Fibroblast of lung (primary cell): ENCODE results near the gene SURF6. TPM values are rescaled to one million over a fixed set of nuclear protein-coding genes. Genes with fewer than 3 reads are reported as not detected.

Experiments used
- DNase-seq, 2 donors: peaks; one replicate each; pipeline versions ENCODE4 v3.0.0 to v3.0.0-alpha.2; 2010; ENCODE audit warnings: low read depth in 2 of 2
- H2AFZ ChIP-seq: 2 replicates; pipeline ENCODE4 v1.5.1; 2012; ENCODE audit warnings: low read length, control low read depth, inconsistent platforms
- H3K27ac ChIP-seq: 2 replicates; pipeline ENCODE4 v1.5.1; 2011; ENCODE audit warnings: low read length, control low read depth; ENCODE audit not compliant: insufficient read depth
- H3K27me3 ChIP-seq: 2 replicates; pipeline ENCODE4 v1.5.1; 2011; ENCODE audit warnings: mild to moderate bottlenecking, low read length; ENCODE audit not compliant: control insufficient read depth, insufficient read depth
- H3K36me3 ChIP-seq: 2 replicates; pipeline ENCODE4 v1.5.1; 2011; ENCODE audit warnings: low read length; ENCODE audit not compliant: control insufficient read depth, insufficient read depth
- H3K4me1 ChIP-seq: 2 replicates; pipeline ENCODE4 v1.5.1; 2011; ENCODE audit warnings: low read length; ENCODE audit not compliant: control insufficient read depth, insufficient read depth; ENCODE audit errors: extremely low read depth
- H3K4me2 ChIP-seq: 2 replicates; pipeline ENCODE4 v1.5.1; 2011; ENCODE audit warnings: low read length, control low read depth; ENCODE audit not compliant: insufficient read depth; ENCODE audit errors: extremely low read depth
- H3K4me3 ChIP-seq, 4 experiments: fragments of 200-600 bp in 1 of 4; sonication (generic) in 1 of 4; replicated peaks in 1 of 4; 2 replicates each; pipeline ENCODE4 v1.5.1; 2011 to 2016; ENCODE audit warnings: low read length in 4 of 4, low read depth in 3 of 4, mild to moderate bottlenecking in 3 of 4, control low read depth in 2 of 4, inconsistent platforms in 1 of 4, mixed read lengths in 1 of 4; ENCODE audit not compliant: insufficient read depth in 1 of 4; ENCODE audit errors: control extremely low read depth in 1 of 4
- H3K79me2 ChIP-seq: 2 replicates; pipeline ENCODE4 v1.5.1; 2012; ENCODE audit warnings: mild to moderate bottlenecking, low read length, inconsistent platforms; ENCODE audit not compliant: control insufficient read depth, insufficient read depth
- H3K9ac ChIP-seq: 2 replicates; pipeline ENCODE4 v1.5.1; 2011; ENCODE audit warnings: mild to moderate bottlenecking, low read length, control low read depth; ENCODE audit not compliant: insufficient read depth
- H3K9me3 ChIP-seq: 2 replicates; pipeline ENCODE4 v1.5.1; 2012; ENCODE audit warnings: low read depth, low read length; ENCODE audit not compliant: control insufficient read depth, insufficient read depth
- H4K20me1 ChIP-seq: 2 replicates; pipeline ENCODE4 v1.5.1; 2011; ENCODE audit warnings: low read length; ENCODE audit not compliant: control insufficient read depth, insufficient read depth; ENCODE audit errors: extremely low read depth
- EZH2 ChIP-seq: IDR thresholded peaks from 2 replicates; pipeline ENCODE4 v1.5.1; 2012; ENCODE audit warnings: low read length, control low read depth, mild to moderate bottlenecking; ENCODE audit errors: missing control alignments
- polyA plus RNA-seq, 2 donors: library from polyadenylated mRNA; depleted of rRNA in 1 of 2; stranded (reverse) in 1 of 2; unstranded in 1 of 2; fragments of >200 nt; gene quantifications; 2 replicates each; pipeline ENCODE4 v1.2.1, GENCODE V29; 2011 to 2012; ENCODE audit warnings: missing spikeins in 1 of 2
- total RNA-seq: library from RNA; depleted of rRNA; stranded (reverse); fragments of >200 nt; gene quantifications from 2 replicates; pipeline ENCODE4 v1.2.1, GENCODE V29; 2014
- TF ChIP-seq, protein P1 (sequence below), 2 donors: IDR thresholded peaks in 1 of 2; conservative IDR thresholded peaks in 1 of 2; 1 replicate in 1 of 2; 2 replicates in 1 of 2; pipeline ENCODE4 v1.5.1; 2011 to 2012; ENCODE audit warnings: low read length in 2 of 2, control low read depth in 1 of 2, inconsistent platforms in 1 of 2, low read depth in 1 of 2, mild to moderate bottlenecking in 1 of 2

Gene SURF6
- total and polyA plus RNA-seq, 2 donors (not counting 1 experiment from before 2014, with no cell fraction given): 4.8 to 8.3 TPM

GRCh38 chr9:133353548-133353947 lies 17.6 kb upstream of the SURF6 start:
- peaks cover 9% of the 10 kb centered on the region for H3K4me1 ChIP-seq
- no peaks in the 10 kb centered on the region for H4K20me1 ChIP-seq
- no peak for TF ChIP-seq EZH2
- TF ChIP-seq, protein P1, sequence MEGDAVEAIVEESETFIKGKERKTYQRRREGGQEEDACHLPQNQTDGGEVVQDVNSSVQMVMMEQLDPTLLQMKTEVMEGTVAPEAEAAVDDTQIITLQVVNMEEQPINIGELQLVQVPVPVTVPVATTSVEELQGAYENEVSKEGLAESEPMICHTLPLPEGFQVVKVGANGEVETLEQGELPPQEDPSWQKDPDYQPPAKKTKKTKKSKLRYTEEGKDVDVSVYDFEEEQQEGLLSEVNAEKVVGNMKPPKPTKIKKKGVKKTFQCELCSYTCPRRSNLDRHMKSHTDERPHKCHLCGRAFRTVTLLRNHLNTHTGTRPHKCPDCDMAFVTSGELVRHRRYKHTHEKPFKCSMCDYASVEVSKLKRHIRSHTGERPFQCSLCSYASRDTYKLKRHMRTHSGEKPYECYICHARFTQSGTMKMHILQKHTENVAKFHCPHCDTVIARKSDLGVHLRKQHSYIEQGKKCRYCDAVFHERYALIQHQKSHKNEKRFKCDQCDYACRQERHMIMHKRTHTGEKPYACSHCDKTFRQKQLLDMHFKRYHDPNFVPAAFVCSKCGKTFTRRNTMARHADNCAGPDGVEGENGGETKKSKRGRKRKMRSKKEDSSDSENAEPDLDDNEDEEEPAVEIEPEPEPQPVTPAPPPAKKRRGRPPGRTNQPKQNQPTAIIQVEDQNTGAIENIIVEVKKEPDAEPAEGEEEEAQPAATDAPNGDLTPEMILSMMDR (conservative IDR thresholded peaks at IDR 0.05 in 1 of 2, IDR thresholded peaks at IDR 0.05 in 1 of 2; ENCODE audit: low read depth in 1 of 2, low read length in 2 of 2): no peak
- H3K4me2 ChIP-seq: no peak overlapping the region
- H3K4me3 ChIP-seq: no peak overlapping the region
- no peaks in the 10 kb centered on the region for H3K27me3 ChIP-seq
- no peak for DNase-seq
- no peak overlapping the region for H3K27ac ChIP-seq
- H2AFZ ChIP-seq: no peak overlapping the region
- no peaks in the 10 kb centered on the region for H3K9me3 ChIP-seq
- peaks cover 27% of the 10 kb centered on the region for H3K36me3 ChIP-seq
- no peak overlapping the region for H3K9ac ChIP-seq
- peaks cover 26% of the 10 kb centered on the region for H3K79me2 ChIP-seq

DNA sequence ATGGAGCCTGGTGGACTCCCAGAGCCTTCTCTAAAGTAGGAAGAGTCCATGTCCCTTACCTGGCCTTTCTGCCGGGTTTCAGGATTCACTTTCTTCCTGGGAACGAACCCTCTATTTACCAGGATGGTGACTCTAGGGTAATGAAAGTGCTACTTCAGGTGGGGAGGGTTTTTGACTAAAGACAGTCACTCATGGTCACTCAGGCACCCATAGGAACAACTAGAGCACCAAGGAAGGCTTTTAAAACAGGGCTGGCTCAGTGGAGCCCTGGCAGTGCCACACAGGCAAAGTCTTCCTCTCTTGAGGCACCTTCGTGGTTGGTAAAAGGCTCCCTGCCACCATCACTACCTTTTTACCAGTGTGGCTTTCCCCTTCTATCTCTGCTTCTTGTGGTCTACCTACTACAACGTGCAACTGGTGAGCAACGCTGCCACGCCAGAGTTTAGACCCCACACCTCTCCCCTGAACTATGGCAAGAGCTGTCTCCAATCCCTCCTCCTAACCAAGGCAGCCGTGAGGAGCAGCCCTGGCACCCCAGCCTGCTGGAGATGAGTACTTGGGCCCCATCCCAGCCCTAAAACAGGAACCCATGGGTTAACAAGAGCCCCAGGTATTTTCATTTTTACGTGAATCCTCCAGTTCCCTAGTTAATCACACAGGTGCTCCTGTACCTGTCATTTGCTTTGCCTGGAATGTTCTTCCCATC lies 16.8 kb upstream of the SURF6 start:
- no peak overlapping the region for H3K9ac ChIP-seq
- H3K27ac ChIP-seq: no peak overlapping the region
- peaks cover 26% of the 10 kb centered on the region for H3K36me3 ChIP-seq
- H3K27me3 ChIP-seq: no peaks in the 10 kb centered on the region
- no peak for DNase-seq
- no peak overlapping the region for H2AFZ ChIP-seq
- peaks cover 6% of the 10 kb centered on the region for H3K4me1 ChIP-seq
- no peaks in the 10 kb centered on the region for H3K9me3 ChIP-seq
- H3K79me2 ChIP-seq: peaks cover 30% of the 10 kb centered on the region
- H4K20me1 ChIP-seq: no peaks in the 10 kb centered on the region
- H3K4me2 ChIP-seq: no peak overlapping the region
- H3K4me3 ChIP-seq: no peak overlapping the region
- TF ChIP-seq, protein P1 (conservative IDR thresholded peaks at IDR 0.05 in 1 of 2, IDR thresholded peaks at IDR 0.05 in 1 of 2; ENCODE audit: low read depth in 1 of 2, low read length in 2 of 2): no peak
- TF ChIP-seq EZH2: no peak

- TF ChIP-seq, protein P1 (conservative IDR thresholded peaks at IDR 0.05 in 1 of 2, IDR thresholded peaks at IDR 0.05 in 1 of 2; ENCODE audit: low read depth in 1 of 2, low read length in 2 of 2): peak; percentile 56 to 73
- TF ChIP-seq EZH2: no peak
- peak; percentile 59 to 64 for DNase-seq
- Histone ChIP-seq H2AFZ (no peak overlapping the region), H3K79me2 (peaks cover 30% of the 10 kb centered on the region), H3K36me3 (peaks cover 26% of the 10 kb centered on the region), H3K9me3 (no peaks in the 10 kb centered on the region), H3K27me3 (no peaks in the 10 kb centered on the region), H3K9ac (no peak overlapping the region), H3K27ac (no peak overlapping the region), H3K4me1 (peaks cover 5% of the 10 kb centered on the region), H3K4me3 (no peak overlapping the region), H3K4me2 (no peak overlapping the region), H4K20me1 (no peaks in the 10 kb centered on the region)
These were observed 16.1 kb upstream of the SURF6 start for GRCh38 chr9:133351908-133352634.
